Mononuclear cell (primary cell): ENCODE data around the gene PIK3R1. TPM values are rescaled to one million over a fixed set of nuclear protein-coding genes. Genes with fewer than 3 reads are reported as not detected.

ENCODE experiments used
- H3K27me3 ChIP-seq: 2 replicates; pipeline ENCODE4 v1.6.0; 2011; ENCODE audit warnings: low read length, control low read depth; ENCODE audit not compliant: insufficient read depth
- H3K4me1 ChIP-seq: 2 replicates; pipeline ENCODE4 v1.5.1; 2011; ENCODE audit warnings: mild to moderate bottlenecking, low read length, control low read depth; ENCODE audit not compliant: insufficient read depth
- H3K4me3 ChIP-seq: 2 replicates; pipeline ENCODE4 v1.5.1; 2011; ENCODE audit warnings: mild to moderate bottlenecking, low read length, moderate library complexity
- H3K9me3 ChIP-seq: 2 replicates; pipeline ENCODE4 v1.5.1; 2011; ENCODE audit warnings: low read depth, mild to moderate bottlenecking, control low read depth, low read length
- total RNA-seq: library from RNA; depleted of rRNA; stranded (reverse); fragments of >200 nt; gene quantifications from one replicate; pipeline ENCODE4 v1.2.3, GENCODE V29; 2012

The PIK3R1 gene
- total RNA-seq, 1 donor: 742 TPM

DNA sequence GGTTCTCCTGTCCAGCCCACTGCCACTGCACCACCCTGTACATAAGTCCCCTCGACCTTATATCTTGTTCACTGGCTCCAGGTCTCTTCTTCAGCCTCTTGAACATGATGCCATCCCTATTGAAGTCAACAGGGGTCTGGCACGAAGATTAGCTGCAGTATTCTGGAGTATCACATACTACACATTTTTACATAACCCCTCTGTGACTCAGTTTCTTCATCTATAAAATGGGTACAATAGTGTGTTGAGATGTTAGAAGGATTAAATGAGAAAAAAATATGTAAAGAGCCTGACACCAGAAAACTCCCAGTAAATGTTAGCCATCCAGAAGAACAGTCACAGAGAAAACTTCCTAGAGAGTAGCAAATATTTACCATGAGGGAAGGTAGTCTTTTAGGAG is 98.9 kb downstream of the PIK3R1 start:
- Histone ChIP-seq H3K27me3 (no peaks in the 10 kb centered on the region), H3K4me3 (no peak overlapping the region), H3K9me3 (no peaks in the 10 kb centered on the region), H3K4me1 (peaks cover 8% of the 10 kb centered on the region)

DNA sequence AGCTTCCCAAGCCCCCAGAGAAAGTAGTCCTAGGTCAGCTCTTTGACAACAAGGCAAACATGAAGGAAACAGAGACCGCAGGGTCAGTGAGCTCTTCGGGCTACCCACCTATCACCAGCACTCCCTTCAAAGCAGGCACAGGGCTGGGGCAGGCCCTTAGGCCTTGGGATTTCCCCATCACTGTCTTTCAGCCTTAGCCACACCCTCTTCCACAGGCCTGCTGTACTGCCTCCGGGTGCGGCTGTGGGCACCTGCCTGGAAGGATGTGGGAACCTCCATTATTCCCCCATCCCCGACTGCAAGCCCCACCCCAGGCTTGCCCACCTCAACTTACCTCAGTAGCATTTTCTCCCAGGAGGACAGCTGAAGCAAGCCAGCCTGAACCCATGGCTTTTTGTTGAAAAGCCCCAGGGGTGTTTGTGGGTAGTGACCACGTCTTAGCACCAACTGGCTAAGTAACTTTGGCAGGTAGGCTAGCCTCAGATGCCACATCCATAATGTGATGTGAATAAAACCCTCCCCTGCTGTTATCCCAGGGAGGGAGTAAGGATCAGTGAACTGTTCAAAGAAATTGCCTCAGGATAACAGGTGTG is 100.2 kb downstream of the PIK3R1 start:
- peaks cover 8% of the 10 kb centered on the region for H3K4me1 ChIP-seq
- H3K4me3 ChIP-seq: no peak overlapping the region
- no peaks in the 10 kb centered on the region for H3K9me3 ChIP-seq
- H3K27me3 ChIP-seq: no peaks in the 10 kb centered on the region

DNA sequence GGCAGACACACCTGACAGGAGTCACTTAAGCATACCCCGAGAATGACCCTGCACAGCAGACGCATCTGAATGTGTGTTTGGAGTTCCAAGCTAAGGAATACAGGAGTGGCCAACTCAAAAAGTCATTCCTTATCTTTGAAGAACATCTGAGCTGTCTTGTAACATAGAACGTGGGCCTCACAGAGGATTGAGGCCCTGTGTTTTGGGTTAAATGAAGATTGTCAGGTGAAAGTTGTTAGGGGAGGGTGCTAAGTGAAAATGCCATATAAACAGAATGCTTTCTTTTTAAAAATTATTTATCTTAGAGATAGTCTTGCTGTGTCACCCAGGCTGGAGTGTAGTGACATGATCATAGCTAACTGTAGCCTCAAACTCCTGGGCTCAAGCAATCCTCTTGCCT is 100.9 kb downstream of the PIK3R1 start:
- Histone ChIP-seq H3K4me1 (peaks cover 8% of the 10 kb centered on the region), H3K27me3 (no peaks in the 10 kb centered on the region), H3K4me3 (no peak overlapping the region), H3K9me3 (no peaks in the 10 kb centered on the region)

DNA sequence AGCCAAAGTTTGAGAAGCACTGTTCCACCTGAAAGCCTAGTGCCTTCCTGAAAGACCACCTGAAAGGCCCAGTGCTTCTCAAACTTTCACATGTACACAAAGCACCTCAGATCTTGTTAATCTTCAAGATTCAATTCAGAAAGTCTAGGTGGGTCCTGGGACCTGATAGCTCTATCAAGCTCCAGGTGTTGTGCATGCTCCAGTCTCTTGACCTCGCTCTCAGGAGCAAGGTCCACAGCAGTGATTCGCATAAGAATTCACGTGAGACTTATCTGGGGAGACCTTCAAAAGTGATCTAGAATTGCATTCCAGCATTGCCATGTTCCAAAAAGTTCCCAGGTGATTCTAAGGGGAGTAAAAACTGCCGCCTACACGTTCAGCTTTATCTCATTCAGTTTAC is 102.1 kb downstream of the PIK3R1 start:
- no peaks in the 10 kb centered on the region for H3K9me3 ChIP-seq
- H3K4me1 ChIP-seq: peaks cover 8% of the 10 kb centered on the region
- no peaks in the 10 kb centered on the region for H3K27me3 ChIP-seq
- no peak overlapping the region for H3K4me3 ChIP-seq

DNA sequence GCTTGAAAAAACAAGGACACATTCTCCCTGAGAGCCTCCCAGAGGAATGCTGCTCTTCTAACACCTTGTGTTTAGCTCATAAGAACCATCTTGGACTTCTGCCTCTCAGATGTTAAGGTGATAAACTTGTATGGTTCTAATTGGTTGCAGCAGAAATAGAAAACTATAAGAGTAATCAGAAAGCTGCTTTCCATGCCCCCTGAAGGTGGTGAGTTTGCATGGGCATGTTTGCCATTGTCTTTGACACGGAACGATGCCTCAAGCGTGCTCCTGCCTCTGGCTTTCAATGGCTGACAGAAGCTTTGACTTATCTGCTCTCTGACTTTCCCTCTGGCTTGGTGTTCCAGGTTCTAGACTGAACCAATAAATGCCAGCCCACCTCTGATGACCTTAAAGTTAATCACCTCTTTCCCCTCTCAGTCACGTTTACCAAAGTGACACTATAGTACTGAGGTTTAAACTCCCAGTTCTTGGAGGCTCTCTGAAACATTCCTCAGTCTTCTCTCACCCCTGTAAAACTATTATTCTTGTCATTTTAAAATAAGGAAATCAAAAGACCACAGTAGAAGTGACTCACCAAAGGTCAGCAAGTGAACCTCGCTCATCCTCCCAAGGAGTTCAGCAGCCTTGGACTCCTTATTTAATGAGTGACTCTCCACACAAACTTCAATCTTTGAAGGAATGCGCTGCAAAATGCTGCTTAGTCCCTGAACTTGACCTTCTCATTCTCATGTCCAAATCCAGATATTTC is 103.6 kb downstream of the PIK3R1 start:
- no peaks in the 10 kb centered on the region for H3K9me3 ChIP-seq
- H3K4me1 ChIP-seq: peaks cover 8% of the 10 kb centered on the region

DNA sequence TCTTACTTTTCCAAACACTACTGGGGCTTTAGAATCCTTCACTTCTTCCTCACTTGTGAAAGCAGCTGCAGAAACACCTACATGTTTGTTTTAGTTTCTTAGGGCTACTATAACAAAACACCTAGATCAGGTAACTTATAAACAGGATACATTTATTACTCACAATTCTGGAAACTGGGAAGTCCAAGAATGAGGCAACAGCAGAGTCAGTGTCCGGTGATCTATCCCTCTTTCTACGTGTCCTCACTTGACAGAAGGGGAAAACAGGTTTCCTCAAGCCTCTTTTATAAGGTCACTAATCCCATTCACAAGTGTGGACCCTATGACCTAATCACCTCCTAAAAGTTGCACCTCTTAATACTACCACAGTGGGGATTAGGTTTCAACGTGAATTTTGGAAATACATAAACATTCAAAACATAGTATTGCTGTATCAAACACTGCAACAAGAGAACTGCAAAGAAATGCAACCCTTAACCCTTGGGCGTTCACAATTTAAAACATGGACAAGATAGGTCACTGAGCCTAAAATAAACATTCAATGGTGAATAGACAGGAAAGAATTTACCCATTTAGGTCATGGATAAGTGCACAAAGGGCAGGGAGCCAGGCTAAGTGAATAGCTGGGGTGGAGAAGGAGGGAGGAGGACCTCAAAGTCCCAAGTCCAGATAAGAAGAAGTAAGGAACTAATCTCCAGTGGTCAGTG is 104.3 kb downstream of the PIK3R1 start:
- Histone ChIP-seq H3K9me3 (no peaks in the 10 kb centered on the region), H3K4me1 (peaks cover 8% of the 10 kb centered on the region)

More for the DNA sequence above, 103.6 kb downstream of the PIK3R1 start:
- Histone ChIP-seq H3K27me3 (no peaks in the 10 kb centered on the region), H3K4me3 (no peak overlapping the region)

DNA sequence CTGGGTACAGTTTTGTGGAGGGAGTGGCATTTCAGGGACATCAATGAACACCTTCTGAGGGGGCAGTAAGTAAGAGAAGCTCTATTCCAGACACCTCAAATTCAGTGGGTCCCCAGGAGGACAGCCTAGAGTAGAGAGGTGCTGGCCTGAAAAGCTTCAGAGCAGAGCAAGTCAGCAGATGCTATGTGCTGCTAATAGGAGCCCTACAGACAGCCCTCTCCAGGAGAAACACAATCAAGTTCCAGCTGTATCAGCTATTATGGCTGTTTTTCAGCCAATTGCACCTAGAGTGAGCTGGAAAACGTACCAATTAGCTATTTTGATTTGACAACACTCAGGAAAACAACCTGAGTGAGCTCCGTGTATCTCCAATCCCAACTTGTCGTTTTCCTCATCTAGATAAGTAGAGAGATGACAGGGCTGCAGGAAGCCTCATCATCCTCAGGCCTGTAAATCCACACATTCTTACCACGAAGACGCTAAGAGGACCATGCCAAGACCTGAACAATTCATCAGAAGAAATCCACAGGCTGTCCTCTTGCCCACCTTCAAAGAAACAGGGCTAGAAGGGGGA is 104.9 kb downstream of the PIK3R1 start:
- peaks cover 6% of the 10 kb centered on the region for H3K4me1 ChIP-seq
- no peaks in the 10 kb centered on the region for H3K27me3 ChIP-seq
- H3K9me3 ChIP-seq: no peaks in the 10 kb centered on the region
- H3K4me3 ChIP-seq: no peak overlapping the region

More for the DNA sequence above, 104.3 kb downstream of the PIK3R1 start:
- H3K4me3 ChIP-seq: no peak overlapping the region
- H3K27me3 ChIP-seq: no peaks in the 10 kb centered on the region

DNA sequence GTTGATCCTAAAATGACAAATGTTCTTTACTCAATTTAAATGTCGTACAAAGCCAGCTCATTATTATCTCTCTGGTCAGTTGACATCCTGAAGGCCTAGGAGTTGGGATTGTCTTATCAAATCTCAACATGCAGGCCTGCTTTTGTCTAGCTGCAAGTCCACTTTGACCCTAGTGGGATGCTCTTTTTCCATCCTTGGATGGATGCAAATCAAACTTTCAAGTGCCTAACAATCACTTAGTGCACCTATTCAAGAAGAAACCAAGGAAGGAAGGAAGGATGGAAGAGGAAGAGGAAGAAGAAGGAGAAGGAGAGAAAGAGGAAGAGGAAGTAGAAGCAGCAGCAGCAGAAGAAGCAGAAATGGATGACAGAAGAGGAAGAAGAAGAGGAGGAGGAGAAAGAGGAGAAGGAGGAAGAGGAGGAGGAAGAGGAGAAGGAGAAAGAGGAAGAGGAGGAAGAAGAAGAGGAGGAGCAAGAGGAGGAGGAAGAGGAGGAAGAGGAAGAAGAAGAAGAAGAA is 109.6 kb downstream of the PIK3R1 start:
- no peak overlapping the region for H3K4me3 ChIP-seq
- no peaks in the 10 kb centered on the region for H3K27me3 ChIP-seq
- H3K4me1 ChIP-seq: peaks cover 6% of the 10 kb centered on the region
- no peaks in the 10 kb centered on the region for H3K9me3 ChIP-seq

DNA sequence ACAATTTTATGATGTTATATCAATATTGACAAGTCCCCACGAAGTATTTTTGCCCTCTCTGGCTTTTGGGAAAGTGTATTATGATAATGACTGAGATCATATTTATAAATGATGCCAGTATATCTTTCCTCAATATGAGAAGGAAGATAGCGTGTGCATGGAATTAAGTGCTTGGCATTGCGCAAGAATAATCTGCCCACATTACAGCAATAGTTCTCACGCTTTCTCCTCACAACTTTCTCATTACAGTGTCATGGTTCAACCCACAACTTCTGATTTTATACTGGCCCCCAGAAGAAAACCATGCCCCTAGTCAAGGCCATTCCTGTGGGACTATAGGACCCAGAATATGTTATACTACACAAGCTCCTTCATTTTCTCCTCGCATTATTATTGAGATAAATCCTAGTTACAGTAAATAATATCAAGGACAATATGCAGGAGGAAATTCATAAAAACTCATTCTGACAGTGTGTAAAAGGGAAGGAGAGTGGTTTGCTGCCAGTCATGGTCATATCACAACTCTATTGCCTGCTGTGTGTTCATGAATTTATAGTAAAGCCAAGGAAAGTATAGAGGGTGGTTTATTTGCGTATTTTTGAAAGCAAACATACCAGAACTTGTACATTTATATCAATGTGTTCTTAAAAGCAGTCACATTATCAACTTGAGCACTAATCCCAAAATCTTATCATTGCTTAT is 114.1 kb downstream of the PIK3R1 start:
- Histone ChIP-seq H3K27me3 (no peaks in the 10 kb centered on the region), H3K9me3 (no peaks in the 10 kb centered on the region), H3K4me3 (no peak overlapping the region), H3K4me1 (peaks cover 35% of the 10 kb centered on the region)

DNA sequence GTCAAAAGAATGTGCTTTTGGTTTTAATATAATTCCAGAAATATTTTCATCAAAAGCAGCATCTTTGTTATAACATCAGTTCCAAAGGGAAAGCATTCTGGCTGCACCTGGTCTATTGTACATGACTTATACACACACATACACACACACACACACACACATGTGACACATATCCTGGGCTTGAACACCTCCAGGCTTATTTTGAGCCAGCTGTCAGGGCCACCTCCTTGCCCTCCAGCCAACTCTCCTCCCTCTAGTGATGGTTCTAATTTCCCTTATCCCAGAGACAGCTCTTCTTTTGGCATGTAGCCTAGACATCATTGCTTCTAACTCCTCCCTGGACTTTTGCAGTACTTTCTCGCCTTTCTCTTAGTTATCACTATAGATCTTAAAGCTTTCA is 115.0 kb downstream of the PIK3R1 start:
- Histone ChIP-seq H3K4me1 (peaks cover 35% of the 10 kb centered on the region), H3K9me3 (no peaks in the 10 kb centered on the region), H3K4me3 (no peak overlapping the region), H3K27me3 (no peaks in the 10 kb centered on the region)

DNA sequence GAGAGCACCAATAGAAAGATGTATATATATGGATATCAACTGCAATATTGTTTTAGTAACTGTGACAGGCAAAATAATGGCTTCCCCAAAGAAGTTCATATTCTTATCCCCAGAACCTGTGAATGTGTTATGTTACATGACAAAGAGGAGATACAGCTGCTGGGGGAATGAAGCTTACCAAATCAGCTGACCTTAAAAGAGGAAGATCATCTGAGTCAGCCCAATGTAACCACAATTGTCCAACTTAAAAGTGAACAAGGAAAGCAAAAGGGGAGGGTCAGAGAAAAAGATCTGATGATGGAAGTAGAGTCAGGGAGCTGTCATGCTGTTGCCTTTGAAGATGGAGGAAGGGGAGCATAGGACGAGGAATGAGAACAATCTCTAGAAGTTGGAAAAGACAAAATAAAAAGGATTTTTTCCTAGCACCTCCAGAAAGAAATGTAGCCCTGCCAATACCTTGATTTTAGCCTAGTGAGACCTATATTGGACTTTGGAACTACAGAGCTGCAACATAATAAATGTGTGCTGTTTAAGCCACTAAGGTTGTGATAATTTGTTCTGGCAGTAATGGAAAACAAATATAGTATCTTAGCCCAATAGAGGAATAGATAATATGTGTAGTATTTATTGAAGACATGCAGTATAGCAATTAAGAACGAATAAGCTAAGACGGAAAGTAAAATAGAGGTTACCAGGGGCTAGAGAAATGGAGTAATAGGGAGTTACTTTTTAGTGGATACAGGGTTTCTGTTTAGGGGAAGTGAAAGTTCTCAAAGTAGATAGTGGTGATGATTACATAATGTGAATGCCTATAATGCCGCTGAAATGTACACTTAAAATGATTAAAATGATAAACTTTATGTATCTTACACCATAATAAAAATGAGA is 115.9 kb downstream of the PIK3R1 start:
- no peaks in the 10 kb centered on the region for H3K9me3 ChIP-seq
- peaks cover 35% of the 10 kb centered on the region for H3K4me1 ChIP-seq
- no peaks in the 10 kb centered on the region for H3K27me3 ChIP-seq
- H3K4me3 ChIP-seq: no peak overlapping the region

DNA sequence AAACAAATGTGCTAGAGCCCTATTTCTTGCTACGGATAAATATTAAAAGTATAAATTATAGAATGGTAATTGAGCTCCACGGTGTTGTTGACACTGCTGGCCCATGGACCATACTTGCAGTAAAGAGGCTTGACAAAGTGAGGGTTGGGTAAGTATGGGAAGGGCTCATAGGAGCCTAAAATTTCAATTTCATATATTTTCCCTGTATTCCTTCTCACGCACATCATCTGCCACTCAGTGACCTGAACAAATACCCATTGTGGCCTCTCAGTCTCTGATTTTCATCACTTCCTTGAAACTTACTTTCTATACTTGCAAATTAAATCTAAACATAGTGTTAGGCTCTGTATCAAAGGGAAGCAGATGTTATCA is 116.5 kb downstream of the PIK3R1 start:
- Histone ChIP-seq H3K4me1 (peaks cover 35% of the 10 kb centered on the region), H3K4me3 (no peak overlapping the region), H3K9me3 (no peaks in the 10 kb centered on the region), H3K27me3 (no peaks in the 10 kb centered on the region)

DNA sequence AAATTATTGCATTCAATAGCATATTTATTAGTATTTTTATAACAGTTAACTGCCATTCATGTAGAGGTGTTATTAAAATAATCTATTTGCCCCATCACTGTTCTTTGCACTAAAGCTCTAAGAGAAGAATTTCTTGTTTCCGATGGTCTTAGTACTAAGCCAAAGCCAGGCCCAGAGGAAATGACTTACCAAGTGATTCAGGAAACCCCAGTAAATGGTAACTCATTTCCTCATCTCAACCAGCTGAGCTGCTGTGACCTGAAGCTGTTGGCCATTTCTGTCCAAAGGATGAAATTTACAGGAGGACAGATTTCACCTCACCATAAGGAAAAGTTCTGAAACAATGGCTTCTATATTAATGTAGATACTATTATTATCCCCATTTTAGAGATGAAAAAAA is 117.0 kb downstream of the PIK3R1 start:
- Histone ChIP-seq H3K4me3 (no peak overlapping the region), H3K4me1 (peaks cover 35% of the 10 kb centered on the region), H3K9me3 (no peaks in the 10 kb centered on the region), H3K27me3 (no peaks in the 10 kb centered on the region)
